HCT116 (cell line): ENCODE measurements around the gene BMP5.

Experiments
- CEBPB ChIP-seq: IDR thresholded peaks from 2 replicates; pipeline ENCODE4 v1.6.1; 2012; ENCODE audit warnings: low read depth
- EZH2 ChIP-seq: fragments of 200-600 bp; sonication (generic); IDR thresholded peaks from 2 replicates; pipeline ENCODE4 v1.6.1; 2017; ENCODE audit warnings: antibody characterized with exemption, mixed run types
- EZH2phosphoT487 ChIP-seq: fragments of 200-600 bp; IDR thresholded peaks from 2 replicates; pipeline ENCODE4 v1.6.1; 2018; ENCODE audit warnings: antibody characterized with exemption, borderline replicate concordance
- POLR2A ChIP-seq: IDR thresholded peaks from 2 replicates; pipeline ENCODE4 v1.7.0; 2011; ENCODE audit warnings: borderline replicate concordance; ENCODE audit not compliant: insufficient read depth, insufficient read length; ENCODE audit errors: extremely low read depth
- POLR2AphosphoS5 ChIP-seq: IDR thresholded peaks from 2 replicates; pipeline ENCODE4 v1.6.1; 2011; ENCODE audit warnings: mild to moderate bottlenecking, low read depth, low read length, moderate library complexity
- YY1 ChIP-seq: IDR thresholded peaks from 2 replicates; pipeline ENCODE4 v1.6.1; 2011; ENCODE audit warnings: low read length, low read depth, moderate library complexity, mild to moderate bottlenecking; ENCODE audit not compliant: insufficient replicate concordance; ENCODE audit errors: extremely low read depth
- ZNF274 ChIP-seq: fragments of 200-500 bp; sonication (Bioruptor generic); IDR thresholded peaks from 2 replicates; pipeline ENCODE4 v1.6.1; 2014; ENCODE audit warnings: mild to moderate bottlenecking, low read depth, low read length, inconsistent platforms
- TF ChIP-seq, protein P1 (sequence below), 3 experiments: fragments of 200-600 bp in 1 of 3; sonication (generic) in 1 of 3; IDR thresholded peaks in 2 of 3; conservative IDR thresholded peaks in 1 of 3; 2 replicates each; pipeline ENCODE4 v1.5.1; 2012 to 2017; ENCODE audit warnings: low read depth in 2 of 3, low read length in 2 of 3, antibody characterized with exemption in 1 of 3, borderline replicate concordance in 1 of 3, control low read depth in 1 of 3, mild to moderate bottlenecking in 1 of 3, mixed read lengths in 1 of 3, mixed run types in 1 of 3, moderate library complexity in 1 of 3; ENCODE audit not compliant: insufficient read depth in 1 of 3
- TF ChIP-seq, protein P2 (sequence below): IDR thresholded peaks from 2 replicates; pipeline ENCODE4 v1.6.1; 2012; ENCODE audit warnings: low read depth

DNA sequence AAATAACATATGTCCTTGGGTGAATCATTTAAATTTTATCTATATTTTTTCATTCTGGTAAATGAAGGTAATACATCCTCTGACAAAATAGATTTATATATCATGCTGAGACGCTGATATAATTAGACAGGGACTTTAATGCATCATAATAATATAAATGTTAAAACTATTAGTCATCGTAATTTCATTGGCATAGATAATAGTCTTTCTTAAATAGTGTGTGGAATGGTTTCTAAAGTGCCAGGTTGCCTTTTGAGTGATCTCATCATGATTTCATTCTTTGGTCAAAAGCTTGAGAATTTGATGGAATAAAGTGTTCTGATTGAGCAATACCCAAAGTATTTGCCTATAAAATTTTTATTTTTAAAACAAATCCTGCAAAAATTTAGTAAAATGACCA is 43.2 kb upstream of the BMP5 start:
- TF ChIP-seq, protein P1, sequence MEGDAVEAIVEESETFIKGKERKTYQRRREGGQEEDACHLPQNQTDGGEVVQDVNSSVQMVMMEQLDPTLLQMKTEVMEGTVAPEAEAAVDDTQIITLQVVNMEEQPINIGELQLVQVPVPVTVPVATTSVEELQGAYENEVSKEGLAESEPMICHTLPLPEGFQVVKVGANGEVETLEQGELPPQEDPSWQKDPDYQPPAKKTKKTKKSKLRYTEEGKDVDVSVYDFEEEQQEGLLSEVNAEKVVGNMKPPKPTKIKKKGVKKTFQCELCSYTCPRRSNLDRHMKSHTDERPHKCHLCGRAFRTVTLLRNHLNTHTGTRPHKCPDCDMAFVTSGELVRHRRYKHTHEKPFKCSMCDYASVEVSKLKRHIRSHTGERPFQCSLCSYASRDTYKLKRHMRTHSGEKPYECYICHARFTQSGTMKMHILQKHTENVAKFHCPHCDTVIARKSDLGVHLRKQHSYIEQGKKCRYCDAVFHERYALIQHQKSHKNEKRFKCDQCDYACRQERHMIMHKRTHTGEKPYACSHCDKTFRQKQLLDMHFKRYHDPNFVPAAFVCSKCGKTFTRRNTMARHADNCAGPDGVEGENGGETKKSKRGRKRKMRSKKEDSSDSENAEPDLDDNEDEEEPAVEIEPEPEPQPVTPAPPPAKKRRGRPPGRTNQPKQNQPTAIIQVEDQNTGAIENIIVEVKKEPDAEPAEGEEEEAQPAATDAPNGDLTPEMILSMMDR (IDR thresholded peaks at IDR 0.05 in 2 of 3, conservative IDR thresholded peaks at IDR 0.05 in 1 of 3; ENCODE audit: borderline replicate concordance in 1 of 3, insufficient read depth in 1 of 3, low read depth in 2 of 3, low read length in 2 of 3): no peak
- TF ChIP-seq POLR2AphosphoS5 (no peak), EZH2 (no peak), EZH2phosphoT487 (no peak), POLR2A (no peak), YY1 (no peak), CEBPB (no peak), ZNF274 (no peak)
- TF ChIP-seq, protein P2, sequence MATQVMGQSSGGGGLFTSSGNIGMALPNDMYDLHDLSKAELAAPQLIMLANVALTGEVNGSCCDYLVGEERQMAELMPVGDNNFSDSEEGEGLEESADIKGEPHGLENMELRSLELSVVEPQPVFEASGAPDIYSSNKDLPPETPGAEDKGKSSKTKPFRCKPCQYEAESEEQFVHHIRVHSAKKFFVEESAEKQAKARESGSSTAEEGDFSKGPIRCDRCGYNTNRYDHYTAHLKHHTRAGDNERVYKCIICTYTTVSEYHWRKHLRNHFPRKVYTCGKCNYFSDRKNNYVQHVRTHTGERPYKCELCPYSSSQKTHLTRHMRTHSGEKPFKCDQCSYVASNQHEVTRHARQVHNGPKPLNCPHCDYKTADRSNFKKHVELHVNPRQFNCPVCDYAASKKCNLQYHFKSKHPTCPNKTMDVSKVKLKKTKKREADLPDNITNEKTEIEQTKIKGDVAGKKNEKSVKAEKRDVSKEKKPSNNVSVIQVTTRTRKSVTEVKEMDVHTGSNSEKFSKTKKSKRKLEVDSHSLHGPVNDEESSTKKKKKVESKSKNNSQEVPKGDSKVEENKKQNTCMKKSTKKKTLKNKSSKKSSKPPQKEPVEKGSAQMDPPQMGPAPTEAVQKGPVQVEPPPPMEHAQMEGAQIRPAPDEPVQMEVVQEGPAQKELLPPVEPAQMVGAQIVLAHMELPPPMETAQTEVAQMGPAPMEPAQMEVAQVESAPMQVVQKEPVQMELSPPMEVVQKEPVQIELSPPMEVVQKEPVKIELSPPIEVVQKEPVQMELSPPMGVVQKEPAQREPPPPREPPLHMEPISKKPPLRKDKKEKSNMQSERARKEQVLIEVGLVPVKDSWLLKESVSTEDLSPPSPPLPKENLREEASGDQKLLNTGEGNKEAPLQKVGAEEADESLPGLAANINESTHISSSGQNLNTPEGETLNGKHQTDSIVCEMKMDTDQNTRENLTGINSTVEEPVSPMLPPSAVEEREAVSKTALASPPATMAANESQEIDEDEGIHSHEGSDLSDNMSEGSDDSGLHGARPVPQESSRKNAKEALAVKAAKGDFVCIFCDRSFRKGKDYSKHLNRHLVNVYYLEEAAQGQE: no peak
